ENCODE results near the gene NFATC2.

NFATC2 gene

DNA sequence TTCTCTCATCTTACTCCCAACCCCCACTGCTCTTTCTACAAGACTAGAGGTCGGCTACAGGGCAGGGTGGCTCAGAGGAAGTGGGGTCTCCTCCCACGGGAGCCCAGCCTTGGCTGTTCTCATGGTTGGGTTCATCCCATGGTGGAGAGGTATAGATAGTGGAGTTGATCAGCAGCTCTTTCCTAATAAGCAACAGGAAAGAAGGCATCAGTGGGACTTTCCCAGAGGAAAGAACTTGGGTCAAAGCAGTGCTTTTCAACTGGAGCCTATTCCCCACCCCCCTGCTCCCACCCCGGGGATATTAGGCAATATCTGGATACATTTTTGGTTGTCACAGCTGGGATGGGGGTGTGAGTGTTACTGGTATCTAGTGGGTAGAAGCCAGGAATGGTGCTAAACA, 200.9 kb downstream of the NFATC2 start:
- Histone ChIP-seq H3K9ac (ENCODE audit: low read length) (no peak overlapping the region), H3K79me2 (ENCODE audit: low read length) (no peaks in the 10 kb centered on the region), H3K9me3 (ENCODE audit: insufficient read depth, low read length) (no peaks in the 10 kb centered on the region), H3K4me2 (ENCODE audit: low read length) (no peak overlapping the region), H3K27me3 (ENCODE audit: low read depth, low read length) (peaks cover 36% of the 10 kb centered on the region), H3K4me1 (ENCODE audit: low read length) (no peaks in the 10 kb centered on the region), H4K20me1 (ENCODE audit: insufficient read depth, low read length) (no peaks in the 10 kb centered on the region), H3K36me3 (replicated peaks; ENCODE audit: low read depth, low read length) (no peaks in the 10 kb centered on the region), H3K27ac (ENCODE audit: low read length) (no peak overlapping the region), H2AFZ (ENCODE audit: low read depth, low read length) (no peak overlapping the region), H3K4me3 (ENCODE audit: low read length) (no peak overlapping the region)
- TF ChIP-seq, protein P1, sequence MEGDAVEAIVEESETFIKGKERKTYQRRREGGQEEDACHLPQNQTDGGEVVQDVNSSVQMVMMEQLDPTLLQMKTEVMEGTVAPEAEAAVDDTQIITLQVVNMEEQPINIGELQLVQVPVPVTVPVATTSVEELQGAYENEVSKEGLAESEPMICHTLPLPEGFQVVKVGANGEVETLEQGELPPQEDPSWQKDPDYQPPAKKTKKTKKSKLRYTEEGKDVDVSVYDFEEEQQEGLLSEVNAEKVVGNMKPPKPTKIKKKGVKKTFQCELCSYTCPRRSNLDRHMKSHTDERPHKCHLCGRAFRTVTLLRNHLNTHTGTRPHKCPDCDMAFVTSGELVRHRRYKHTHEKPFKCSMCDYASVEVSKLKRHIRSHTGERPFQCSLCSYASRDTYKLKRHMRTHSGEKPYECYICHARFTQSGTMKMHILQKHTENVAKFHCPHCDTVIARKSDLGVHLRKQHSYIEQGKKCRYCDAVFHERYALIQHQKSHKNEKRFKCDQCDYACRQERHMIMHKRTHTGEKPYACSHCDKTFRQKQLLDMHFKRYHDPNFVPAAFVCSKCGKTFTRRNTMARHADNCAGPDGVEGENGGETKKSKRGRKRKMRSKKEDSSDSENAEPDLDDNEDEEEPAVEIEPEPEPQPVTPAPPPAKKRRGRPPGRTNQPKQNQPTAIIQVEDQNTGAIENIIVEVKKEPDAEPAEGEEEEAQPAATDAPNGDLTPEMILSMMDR (IDR thresholded peaks at IDR 0.05; ENCODE audit: low read depth, low read length): no peak
- no peak for TF ChIP-seq EZH2phosphoT487 (IDR thresholded peaks at IDR 0.05; ENCODE audit: low read depth)

DNA sequence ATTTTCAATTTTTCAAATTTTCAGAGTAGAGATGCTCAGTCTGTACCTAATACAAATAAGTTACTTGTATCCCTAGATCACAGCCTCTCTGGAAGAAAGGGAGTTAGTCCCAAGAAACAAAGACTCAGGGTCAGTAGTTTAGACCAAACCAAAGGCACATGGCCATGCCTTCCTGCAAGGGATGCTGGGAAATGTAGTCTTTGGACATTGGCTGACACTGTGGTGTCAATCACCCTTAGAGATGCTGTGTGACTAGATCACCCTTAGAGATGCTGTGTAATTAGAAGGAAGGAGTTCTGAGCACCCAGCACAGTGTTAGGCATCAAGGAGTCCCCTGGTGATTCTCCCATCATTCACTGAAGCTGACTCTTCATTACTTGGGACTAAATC, 202.1 kb downstream of the NFATC2 start:
- Histone ChIP-seq H3K27ac (ENCODE audit: low read length) (no peak overlapping the region), H3K79me2 (ENCODE audit: low read length) (no peaks in the 10 kb centered on the region), H2AFZ (ENCODE audit: low read depth, low read length) (no peak overlapping the region)

DNA sequence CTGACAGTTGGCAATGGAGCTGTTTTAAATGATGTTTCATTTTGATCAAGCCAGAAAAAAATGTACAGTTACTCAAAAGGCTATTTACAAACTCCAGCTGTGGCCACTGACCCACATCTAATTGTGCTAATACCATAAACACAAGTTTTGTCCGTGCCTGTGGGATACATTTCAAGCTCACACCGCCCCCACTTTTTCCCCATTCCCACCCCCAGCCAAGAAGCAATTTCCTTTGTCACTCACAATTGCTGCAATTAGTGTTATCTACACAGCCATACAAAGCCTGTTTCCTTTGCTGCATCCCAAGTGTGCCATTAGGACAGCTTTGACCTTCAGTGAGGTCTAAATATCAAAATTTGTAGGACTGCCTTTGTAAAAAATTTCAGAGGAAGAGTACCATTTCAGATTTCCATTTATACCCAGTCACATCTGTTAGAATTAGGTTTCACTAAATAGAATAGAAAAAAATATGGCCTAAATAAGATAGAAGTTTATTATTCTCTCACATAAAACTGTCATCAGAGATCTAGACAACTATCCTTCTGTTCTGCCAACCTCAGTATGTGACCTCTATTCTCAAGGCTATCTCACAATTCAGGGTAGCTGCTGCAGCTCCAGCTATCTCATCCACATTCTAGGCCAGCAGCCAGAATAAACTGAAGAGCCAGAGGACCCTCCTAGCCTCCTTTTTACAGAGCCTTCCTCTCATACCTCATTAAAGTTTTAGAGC, 202.6 kb downstream of the NFATC2 start:
- H3K4me3 ChIP-seq (ENCODE audit: low read length): no peak overlapping the region
- H2AFZ ChIP-seq (ENCODE audit: low read depth, low read length): no peak overlapping the region
- no peaks in the 10 kb centered on the region for H3K36me3 ChIP-seq (replicated peaks; ENCODE audit: low read depth, low read length)
- no peaks in the 10 kb centered on the region for H3K9me3 ChIP-seq (ENCODE audit: insufficient read depth, low read length)
- H3K79me2 ChIP-seq (ENCODE audit: low read length): no peaks in the 10 kb centered on the region
- H4K20me1 ChIP-seq (ENCODE audit: insufficient read depth, low read length): no peaks in the 10 kb centered on the region
- H3K27me3 ChIP-seq (ENCODE audit: low read depth, low read length): peaks cover 33% of the 10 kb centered on the region
- no peak overlapping the region for H3K4me2 ChIP-seq (ENCODE audit: low read length)
- no peak overlapping the region for H3K9ac ChIP-seq (ENCODE audit: low read length)
- TF ChIP-seq, protein P1 (IDR thresholded peaks at IDR 0.05; ENCODE audit: low read depth, low read length): no peak
- TF ChIP-seq EZH2phosphoT487 (IDR thresholded peaks at IDR 0.05; ENCODE audit: low read depth): no peak
- H3K4me1 ChIP-seq (ENCODE audit: low read length): peaks cover 10% of the 10 kb centered on the region
- H3K27ac ChIP-seq (ENCODE audit: low read length): no peak overlapping the region

More for the DNA sequence above, 202.1 kb downstream of the NFATC2 start:
- no peak overlapping the region for H3K4me3 ChIP-seq (ENCODE audit: low read length)
- TF ChIP-seq, protein P1 (IDR thresholded peaks at IDR 0.05; ENCODE audit: low read depth, low read length): no peak
- no peak for TF ChIP-seq EZH2phosphoT487 (IDR thresholded peaks at IDR 0.05; ENCODE audit: low read depth)
- no peaks in the 10 kb centered on the region for H3K9me3 ChIP-seq (ENCODE audit: insufficient read depth, low read length)
- H3K4me2 ChIP-seq (ENCODE audit: low read length): no peak overlapping the region
- no peaks in the 10 kb centered on the region for H3K36me3 ChIP-seq (replicated peaks; ENCODE audit: low read depth, low read length)
- H3K9ac ChIP-seq (ENCODE audit: low read length): no peak overlapping the region
- H3K4me1 ChIP-seq (ENCODE audit: low read length): peaks cover 5% of the 10 kb centered on the region
- H3K27me3 ChIP-seq (ENCODE audit: low read depth, low read length): peaks cover 36% of the 10 kb centered on the region
- H4K20me1 ChIP-seq (ENCODE audit: insufficient read depth, low read length): no peaks in the 10 kb centered on the region

DNA sequence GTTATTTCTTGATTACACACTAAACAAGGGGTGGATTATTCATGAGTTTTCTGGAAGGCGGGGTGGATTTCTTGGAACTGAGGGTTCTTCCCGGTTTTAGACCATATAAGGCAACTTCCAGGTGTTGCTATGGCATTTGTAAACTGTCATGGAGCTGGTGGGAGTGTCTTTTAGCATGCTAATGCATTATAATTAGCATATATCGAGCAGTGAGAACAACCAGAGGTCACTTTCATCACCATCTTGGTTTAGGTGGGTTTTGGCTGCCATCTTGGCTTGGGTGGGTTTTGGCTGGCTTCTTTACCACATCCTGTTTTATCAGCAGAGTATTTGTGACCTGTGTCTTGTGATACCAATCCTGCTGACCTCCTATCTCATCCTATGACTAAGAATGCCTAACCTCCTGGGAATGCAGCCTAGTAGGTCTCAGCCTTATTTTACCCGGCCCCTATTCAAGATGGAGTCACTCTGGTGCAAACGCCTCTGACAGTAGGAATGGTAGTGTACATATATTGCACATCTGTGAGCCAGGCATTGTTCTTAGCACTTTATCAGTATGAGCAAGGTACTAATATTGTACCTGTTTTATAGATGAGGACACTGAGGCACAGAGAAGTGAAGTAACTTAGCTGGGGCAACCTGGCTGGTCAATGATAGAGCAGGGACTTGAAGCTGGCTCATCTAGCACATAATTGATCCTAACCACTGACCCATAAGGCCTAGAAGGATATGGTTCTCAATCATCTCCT, 203.7 kb downstream of the NFATC2 start:
- TF ChIP-seq, protein P1 (IDR thresholded peaks at IDR 0.05; ENCODE audit: low read depth, low read length): no peak
- TF ChIP-seq EZH2phosphoT487 (IDR thresholded peaks at IDR 0.05; ENCODE audit: low read depth): no peak
- no peak overlapping the region for H3K4me2 ChIP-seq (ENCODE audit: low read length)
- H3K4me3 ChIP-seq (ENCODE audit: low read length): no peak overlapping the region
- no peak overlapping the region for H2AFZ ChIP-seq (ENCODE audit: low read depth, low read length)
- H3K27me3 ChIP-seq (ENCODE audit: low read depth, low read length): peaks cover 29% of the 10 kb centered on the region
- H3K36me3 ChIP-seq (replicated peaks; ENCODE audit: low read depth, low read length): no peaks in the 10 kb centered on the region
- no peak overlapping the region for H3K27ac ChIP-seq (ENCODE audit: low read length)
- peaks cover 12% of the 10 kb centered on the region for H3K4me1 ChIP-seq (ENCODE audit: low read length)
- no peaks in the 10 kb centered on the region for H3K79me2 ChIP-seq (ENCODE audit: low read length)
- H3K9ac ChIP-seq (ENCODE audit: low read length): no peak overlapping the region
- H4K20me1 ChIP-seq (ENCODE audit: insufficient read depth, low read length): no peaks in the 10 kb centered on the region
- no peaks in the 10 kb centered on the region for H3K9me3 ChIP-seq (ENCODE audit: insufficient read depth, low read length)

Measured in OCI-LY3 (cell line).